ENCODE measurements around the gene ULBP2.

DNA sequence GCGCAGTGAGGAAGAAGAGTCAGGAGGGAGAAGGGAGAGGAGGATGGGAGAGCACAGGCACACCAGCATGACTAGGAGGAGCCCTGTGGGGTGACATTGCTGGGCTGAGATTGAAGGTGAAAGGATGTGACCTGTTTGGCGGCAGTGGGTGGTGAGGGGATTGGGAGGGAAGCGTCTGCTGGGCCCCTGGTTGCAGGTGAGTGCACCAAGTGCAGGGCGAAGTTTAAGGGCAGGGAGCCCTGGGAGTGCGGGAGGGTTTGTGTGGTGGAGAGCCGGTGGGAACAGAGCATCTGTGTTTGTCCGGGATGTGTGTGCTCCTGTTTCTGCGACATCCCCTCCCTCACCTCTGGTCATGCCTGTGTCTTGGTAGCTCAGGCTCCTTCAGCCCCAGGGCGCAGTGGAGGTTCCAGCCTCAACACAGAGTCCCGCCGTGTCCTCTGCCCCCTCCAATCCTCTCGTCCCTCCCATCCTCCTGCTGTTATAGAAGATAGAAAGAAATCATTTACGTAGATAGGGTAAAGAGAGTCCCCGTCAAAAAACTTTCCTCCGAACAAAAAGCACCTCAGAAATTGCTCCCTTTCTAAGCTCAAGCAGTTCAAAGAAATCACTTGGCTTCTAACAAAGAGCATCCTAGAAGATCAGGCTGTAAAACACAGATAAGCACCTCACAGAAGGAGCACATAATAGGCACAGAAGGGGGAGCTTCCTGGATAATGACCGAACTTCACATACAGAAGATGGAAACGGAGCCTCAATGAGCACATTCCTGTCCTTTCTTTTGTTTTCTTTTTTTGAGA lies 46.9 kb downstream of the ULBP2 start:
- TF ChIP-seq EP300 (IDR thresholded peaks at IDR 0.05) (no peak), POLR2A (IDR thresholded peaks at IDR 0.05) (no peak)
- TF ChIP-seq, protein P1, sequence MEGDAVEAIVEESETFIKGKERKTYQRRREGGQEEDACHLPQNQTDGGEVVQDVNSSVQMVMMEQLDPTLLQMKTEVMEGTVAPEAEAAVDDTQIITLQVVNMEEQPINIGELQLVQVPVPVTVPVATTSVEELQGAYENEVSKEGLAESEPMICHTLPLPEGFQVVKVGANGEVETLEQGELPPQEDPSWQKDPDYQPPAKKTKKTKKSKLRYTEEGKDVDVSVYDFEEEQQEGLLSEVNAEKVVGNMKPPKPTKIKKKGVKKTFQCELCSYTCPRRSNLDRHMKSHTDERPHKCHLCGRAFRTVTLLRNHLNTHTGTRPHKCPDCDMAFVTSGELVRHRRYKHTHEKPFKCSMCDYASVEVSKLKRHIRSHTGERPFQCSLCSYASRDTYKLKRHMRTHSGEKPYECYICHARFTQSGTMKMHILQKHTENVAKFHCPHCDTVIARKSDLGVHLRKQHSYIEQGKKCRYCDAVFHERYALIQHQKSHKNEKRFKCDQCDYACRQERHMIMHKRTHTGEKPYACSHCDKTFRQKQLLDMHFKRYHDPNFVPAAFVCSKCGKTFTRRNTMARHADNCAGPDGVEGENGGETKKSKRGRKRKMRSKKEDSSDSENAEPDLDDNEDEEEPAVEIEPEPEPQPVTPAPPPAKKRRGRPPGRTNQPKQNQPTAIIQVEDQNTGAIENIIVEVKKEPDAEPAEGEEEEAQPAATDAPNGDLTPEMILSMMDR (IDR thresholded peaks at IDR 0.05): no peak

All from gastroesophageal sphincter (tissue), 3 donors.